Stomach (tissue), 9 donors: ENCODE results near the gene DOCK11. TPM values are rescaled to one million over a fixed set of nuclear protein-coding genes. Genes with fewer than 3 reads are reported as not detected.

Experiments
- DNase-seq, 2 donors: peaks; one replicate each; pipeline versions ENCODE4 v3.0.0 to v3.0.0-alpha.2; 2013 to 2019
- H3K27ac ChIP-seq, 5 donors: fragments of 200-600 bp in 4 of 5; sonication (generic) in 4 of 5; one replicate each; pipeline ENCODE4 v1.5.1; 2013 to 2019; ENCODE audit warnings: mild to moderate bottlenecking in 1 of 5, moderate library complexity in 1 of 5
- H3K27me3 ChIP-seq, 3 donors: fragments of 200-600 bp; sonication (generic); one replicate each; pipeline ENCODE4 v1.5.1; 2017 to 2019; ENCODE audit warnings: mixed run types in 1 of 3
- H3K36me3 ChIP-seq, 4 donors: fragments of 200-600 bp; sonication (generic); 1 replicate in 3 of 4; 2 replicates in 1 of 4; pipeline ENCODE4 v1.5.1; 2016 to 2019
- H3K4me1 ChIP-seq, 4 donors: fragments of 200-600 bp; sonication (generic); one replicate each; pipeline ENCODE4 v1.5.1; 2016 to 2019
- H3K4me3 ChIP-seq, 4 donors: fragments of 200-600 bp; sonication (generic) in 3 of 4; one replicate each; pipeline ENCODE4 v1.5.1; 2016 to 2019; ENCODE audit warnings: mild to moderate bottlenecking in 1 of 4
- H3K9me3 ChIP-seq, 4 donors: fragments of 200-600 bp; sonication (generic); one replicate each; pipeline ENCODE4 v1.5.1; 2016 to 2019
- CTCF ChIP-seq, 7 experiments: fragments of 450-650 bp in 4 of 7; fragments of 200-600 bp in 3 of 7; sonication (generic) in 3 of 7; IDR thresholded peaks; one replicate each; pipeline ENCODE4 v1.5.1; 2016 to 2019; ENCODE audit warnings: antibody characterized with exemption in 7 of 7, control low read depth in 2 of 7, mild to moderate bottlenecking in 1 of 7
- EP300 ChIP-seq: sonication (generic); formaldehyde crosslinking; IDR thresholded peaks from one replicate; pipeline ENCODE4 v1.6.1; 2017; ENCODE audit warnings: antibody characterized with exemption
- POLR2A ChIP-seq, 4 donors: fragments of 450-650 bp; IDR thresholded peaks; one replicate each; pipeline ENCODE4 v1.6.1; 2016; ENCODE audit warnings: antibody characterized with exemption in 4 of 4, control low read depth in 2 of 4, mild to moderate bottlenecking in 1 of 4, moderate library complexity in 1 of 4
- POLR2AphosphoS5 ChIP-seq, 3 donors: sonication (generic); formaldehyde crosslinking; IDR thresholded peaks; one replicate each; pipeline ENCODE4 v1.6.1; 2016; ENCODE audit warnings: antibody characterized with exemption in 3 of 3
- WGBS, 5 donors: extraction: QIAGEN DNeasy Blood & Tissue Kit in 3 of 5; methylation state at CpG; one replicate each; pipeline versions ENCODE4 v1.1.5 to v1.1.7; 2013 to 2018; 5-methylcytosine and 5-hydroxymethylcytosine counted together
- intact Hi-C: fragments of 100-400 bp; cut with DNase I; formaldehyde crosslinking; loops from one replicate; pipeline ENCODE4 v1.15.1; 2023; ENCODE audit warnings: low total_unique reads
- polyA plus RNA-seq, 3 donors: library from polyadenylated mRNA; stranded (reverse); fragments of 200-250 nt; gene quantifications; one replicate each; pipeline ENCODE4 v1.2.3, GENCODE V29; 2013
- total RNA-seq, 5 donors: library from RNA; depleted of rRNA; stranded (reverse); fragments of >200 nt; gene quantifications; one replicate each; pipeline versions ENCODE4 v1.1.0 to v1.2.3, GENCODE V29; 2014 to 2016
- donor health status: healthy with polysubstance abuse.
- donor health status: Bipolar disorder and iron deficiency.
- donor health status: healthy.

The DOCK11 gene
- total and polyA plus RNA-seq, 8 donors: 3.5 to 34.0 (median 6.2) TPM

GRCh38 chrX:118718737-118719136, 223.1 kb downstream of the DOCK11 start:
- Histone ChIP-seq H3K9me3 (no peaks in the 10 kb centered on the region), H3K27ac (peak overlapping the region in 2 of 5 donors; percentile 53 to 57), H3K4me3 (no peak overlapping the region), H3K27me3 (no peaks in the 10 kb centered on the region), H3K36me3 (no peaks in the 10 kb centered on the region), H3K4me1 (no peaks in the 10 kb centered on the region)
- intact Hi-C loops: no loop called here
- no peak for DNase-seq
- TF ChIP-seq POLR2AphosphoS5 (IDR thresholded peaks at IDR 0.05): no peak
- no peak for TF ChIP-seq EP300
- no peak for TF ChIP-seq POLR2A (IDR thresholded peaks at IDR 0.05)
- no peak for TF ChIP-seq CTCF (IDR thresholded peaks at IDR 0.05)
- WGBS, 5 donors: 64 to 83% (median 78%) methylated on average over 2 of the region's 2 CpGs

GRCh38 chrX:118720058-118720707, 224.6 kb downstream of the DOCK11 start:
- H3K27ac ChIP-seq: no peak overlapping the region
- DNase-seq: no peak
- H3K27me3 ChIP-seq: no peaks in the 10 kb centered on the region
- 67 to 96% (median 84%) methylated on average over 3 of the region's 3 CpGs for WGBS, 5 donors
- TF ChIP-seq POLR2A (IDR thresholded peaks at IDR 0.05) (no peak), EP300 (no peak), POLR2AphosphoS5 (IDR thresholded peaks at IDR 0.05) (no peak), CTCF (IDR thresholded peaks at IDR 0.05) (no peak)
- peaks cover 2 to 12% (median 9%) of the 10 kb centered on the region in 4 donors for H3K4me1 ChIP-seq
- intact Hi-C loops: no loop called here
- H3K9me3 ChIP-seq: no peaks in the 10 kb centered on the region
- no peaks in the 10 kb centered on the region for H3K36me3 ChIP-seq
- no peak overlapping the region for H3K4me3 ChIP-seq

- Histone ChIP-seq H3K27me3 (no peaks in the 10 kb centered on the region), H3K27ac (no peak overlapping the region), H3K4me1 (peaks cover 4 to 28% (median 25%) of the 10 kb centered on the region in 4 donors), H3K9me3 (no peaks in the 10 kb centered on the region), H3K4me3 (no peak overlapping the region), H3K36me3 (no peaks in the 10 kb centered on the region)
- intact Hi-C loops: no loop called here
- DNase-seq: no peak
- 43 to 55% (median 49%) methylated on average over 3 of the region's 3 CpGs for WGBS, 5 donors
- TF ChIP-seq POLR2A (IDR thresholded peaks at IDR 0.05): no peak
Measured at GRCh38 chrX:118723376-118723775, 227.8 kb downstream of the DOCK11 start.

GRCh38 chrX:118724365-118724764, 228.8 kb downstream of the DOCK11 start:
- Histone ChIP-seq H3K27ac (peak overlapping the region in 2 of 5 donors; percentile 90 to 99), H3K4me3 (no peak overlapping the region), H3K27me3 (no peaks in the 10 kb centered on the region), H3K4me1 (peaks cover 4 to 31% (median 27%) of the 10 kb centered on the region in 4 donors), H3K36me3 (no peaks in the 10 kb centered on the region), H3K9me3 (no peaks in the 10 kb centered on the region)
- no peak for DNase-seq
- 66 to 85% (median 81%) methylated on average over 4 to 5 of the region's 5 CpGs for WGBS, 5 donors
- TF ChIP-seq POLR2AphosphoS5 (IDR thresholded peaks at IDR 0.05): no peak
- TF ChIP-seq EP300: no peak
- intact Hi-C loops: no loop called here

GRCh38 chrX:118724775-118725174, 229.2 kb downstream of the DOCK11 start:
- H3K36me3 ChIP-seq: no peaks in the 10 kb centered on the region
- no peaks in the 10 kb centered on the region for H3K9me3 ChIP-seq
- no peak for DNase-seq
- no peaks in the 10 kb centered on the region for H3K27me3 ChIP-seq
- intact Hi-C loops: no loop called here
- WGBS, 5 donors: 35 to 54% (median 47%) methylated on average over 7 of the region's 7 CpGs
- peaks cover 4 to 35% (median 29%) of the 10 kb centered on the region in 4 donors for H3K4me1 ChIP-seq
- H3K27ac ChIP-seq: peak overlapping the region in 4 of 5 donors; percentile 49 to 99 (median 88)
- no peak overlapping the region for H3K4me3 ChIP-seq
- TF ChIP-seq EP300 (no peak), POLR2AphosphoS5 (IDR thresholded peaks at IDR 0.05) (no peak), POLR2A (IDR thresholded peaks at IDR 0.05) (no peak), CTCF (IDR thresholded peaks at IDR 0.05) (no peak)
